IMR-90 (cell line): ENCODE measurements around the gene ITIH6. TPM values are rescaled to one million over a fixed set of nuclear protein-coding genes. Genes with fewer than 3 reads are reported as not detected.

Experiments
- ATAC-seq: fragments of 200-7000 bp; cut with Tn5 transposase; 2 replicates; pipeline ENCODE4 v1.9.1; 2020; ENCODE audit warnings: low read depth, mild to moderate bottlenecking, moderate library complexity
- BruUV-seq: library from RNA; stranded (reverse); fragments of 400-500 nt; replicated peaks from 2 replicates; lab custom pipeline; 2021; lab: Mats Ljungman, UMichigan
- CTCF ChIA-PET: fragments of 300-600 bp; formaldehyde crosslinking; extraction: SDS; loops from one replicate; lab custom pipeline; 2021; ENCODE audit warnings: antibody characterized with exemption; lab: Yijun Ruan, JAX
- POLR2A ChIA-PET: fragments of 300-600 bp; sonication (Branson Sonifier 250); formaldehyde crosslinking; loops from one replicate; lab custom pipeline; 2022; ENCODE audit warnings: antibody characterized with exemption; ENCODE audit not compliant: unreplicated experiment; lab: Charles Lee
- DNase-seq: peaks from one replicate; pipeline ENCODE4 v3.0.0; 2013
- H2AFZ ChIP-seq: replicated peaks from 2 replicates; pipeline ENCODE3; 2013; ENCODE audit warnings: low read length, mild to moderate bottlenecking; ENCODE audit not compliant: poor library complexity
- H2AK5ac ChIP-seq: 2 replicates; pipeline ENCODE4 v1.6.1; 2013; ENCODE audit warnings: low read depth, low read length, inconsistent platforms
- H2AK9ac ChIP-seq: replicated peaks from 2 replicates; pipeline ENCODE3; 2013; ENCODE audit warnings: mild to moderate bottlenecking, low read depth, low read length, moderate library complexity; ENCODE audit not compliant: poor library complexity
- H2BK120ac ChIP-seq: 2 replicates; pipeline ENCODE4 v1.6.1; 2013; ENCODE audit warnings: low read depth, low read length, inconsistent platforms
- H2BK15ac ChIP-seq: 3 replicates; pipeline ENCODE4 v1.6.1; 2013; ENCODE audit warnings: low read depth, low read length, inconsistent platforms
- H2BK20ac ChIP-seq: 2 replicates; pipeline ENCODE4 v1.6.1; 2013; ENCODE audit warnings: low read depth, mild to moderate bottlenecking, inconsistent platforms, low read length, moderate library complexity
- H2BK5ac ChIP-seq: 2 replicates; pipeline ENCODE4 v1.6.1; 2013; ENCODE audit warnings: mild to moderate bottlenecking, low read depth, low read length, inconsistent platforms; ENCODE audit not compliant: poor library complexity, severe bottlenecking
- H3K14ac ChIP-seq: replicated peaks from 2 replicates; pipeline ENCODE4 v1.6.1; 2013; ENCODE audit warnings: low read depth, low read length, inconsistent platforms
- H3K18ac ChIP-seq: 2 replicates; pipeline ENCODE4 v1.6.1; 2013; ENCODE audit warnings: low read depth, low read length, control low read depth
- H3K23ac ChIP-seq: 2 replicates; pipeline ENCODE4 v1.6.1; 2013; ENCODE audit warnings: low read depth, low read length, inconsistent platforms
- H3K27ac ChIP-seq: 2 replicates; pipeline ENCODE4 v1.5.1; 2013; ENCODE audit warnings: mild to moderate bottlenecking, control low read depth, low read length; ENCODE audit not compliant: insufficient read depth
- H3K27me3 ChIP-seq: 2 replicates; pipeline ENCODE4 v1.6.1; 2013; ENCODE audit warnings: low read length; ENCODE audit not compliant: control insufficient read depth, insufficient read depth
- H3K36me3 ChIP-seq: 2 replicates; pipeline ENCODE4 v1.6.1; 2013; ENCODE audit warnings: low read length, mixed read lengths; ENCODE audit not compliant: control insufficient read depth, insufficient read depth
- H3K4ac ChIP-seq: 2 replicates; pipeline ENCODE4 v1.6.1; 2013; ENCODE audit warnings: low read depth, low read length, inconsistent platforms
- H3K4me1 ChIP-seq: 2 replicates; pipeline ENCODE4 v1.6.1; 2013; ENCODE audit warnings: low read length, mixed read lengths; ENCODE audit not compliant: control insufficient read depth, insufficient read depth
- H3K4me2 ChIP-seq: 2 replicates; pipeline ENCODE4 v1.6.1; 2013; ENCODE audit warnings: low read depth, mild to moderate bottlenecking, control low read depth, low read length, moderate library complexity
- H3K4me3 ChIP-seq: 2 replicates; pipeline ENCODE4 v1.5.1; 2013; ENCODE audit warnings: low read depth, mild to moderate bottlenecking, control low read depth, low read length, moderate library complexity; ENCODE audit not compliant: insufficient read depth
- H3K56ac ChIP-seq: 2 replicates; pipeline ENCODE4 v1.6.1; 2013; ENCODE audit warnings: low read length, inconsistent platforms; ENCODE audit not compliant: insufficient read depth; ENCODE audit errors: extremely low read depth
- H3K79me1 ChIP-seq, 2 experiments: 2 replicates each; pipeline ENCODE4 v1.6.1; 2013; ENCODE audit warnings: low read length in 2 of 2, inconsistent platforms in 1 of 2, low read depth in 1 of 2
- H3K9ac ChIP-seq: 2 replicates; pipeline ENCODE4 v1.6.1; 2013; ENCODE audit warnings: low read depth, low read length, control low read depth
- H3K9me1 ChIP-seq: 2 replicates; pipeline ENCODE4 v1.6.1; 2013; ENCODE audit warnings: low read length, inconsistent platforms; ENCODE audit not compliant: insufficient read depth
- H3K9me3 ChIP-seq: 2 replicates; pipeline ENCODE4 v1.6.1; 2013; ENCODE audit warnings: low read length; ENCODE audit not compliant: control insufficient read depth, insufficient read depth
- H4K20me1 ChIP-seq: 2 replicates; pipeline ENCODE4 v1.6.1; 2013; ENCODE audit warnings: low read length, inconsistent platforms; ENCODE audit not compliant: insufficient read depth
- H4K5ac ChIP-seq: 2 replicates; pipeline ENCODE4 v1.6.1; 2013; ENCODE audit warnings: mild to moderate bottlenecking, low read depth, low read length, control low read depth
- H4K8ac ChIP-seq, 2 experiments: 2 replicates each; pipeline ENCODE4 v1.6.1; 2013; ENCODE audit warnings: low read depth in 2 of 2, low read length in 2 of 2, control low read depth in 1 of 2, inconsistent platforms in 1 of 2
- H4K91ac ChIP-seq: 2 replicates; pipeline ENCODE4 v1.6.1; 2013; ENCODE audit warnings: low read depth, low read length, inconsistent platforms; ENCODE audit not compliant: insufficient read depth
- BHLHE40 ChIP-seq: fragments of 150-350 bp; IDR thresholded peaks from 2 replicates; pipeline ENCODE4 v1.6.1; 2016; ENCODE audit warnings: mild to moderate bottlenecking, low read depth, low read length
- CEBPB ChIP-seq: IDR thresholded peaks from 2 replicates; pipeline ENCODE4 v1.6.1; 2012; ENCODE audit warnings: low read depth, low read length, improper control_type of control experiment
- CHD1 ChIP-seq: IDR thresholded peaks from 2 replicates; pipeline ENCODE4 v1.6.1; 2012; ENCODE audit warnings: low read depth, low read length, improper control_type of control experiment
- MXI1 ChIP-seq: IDR thresholded peaks from 2 replicates; pipeline ENCODE4 v1.6.1; 2012; ENCODE audit warnings: low read depth, mild to moderate bottlenecking, low read length, moderate library complexity, borderline replicate concordance
- POLR2A ChIP-seq: IDR thresholded peaks from 2 replicates; pipeline ENCODE4 v1.6.1; 2012; ENCODE audit warnings: mild to moderate bottlenecking, low read depth, low read length
- RAD21 ChIP-seq: IDR thresholded peaks from 2 replicates; pipeline ENCODE4 v1.6.1; 2012; ENCODE audit warnings: low read length, improper control_type of control experiment
- RFX5 ChIP-seq: IDR thresholded peaks from 2 replicates; pipeline ENCODE4 v1.8.0; 2012; ENCODE audit warnings: low read depth, mild to moderate bottlenecking, low read length, moderate library complexity
- SMC3 ChIP-seq: fragments of 150-350 bp; IDR thresholded peaks from 2 replicates; pipeline ENCODE4 v1.6.1; 2016; ENCODE audit warnings: low read depth, mild to moderate bottlenecking, antibody characterized with exemption, low read length, moderate library complexity
- WGBS, 2 experiments: methylation state at CpG; one replicate each; pipeline versions ENCODE4 v1.1.5 to v1.1.7; 2013; ENCODE audit warnings: missing lambda C conversion rate in 2 of 2; ENCODE audit not compliant: insufficient read length in 1 of 2; ENCODE audit errors: extremely low coverage in 2 of 2; 5-methylcytosine and 5-hydroxymethylcytosine counted together
- dilution Hi-C: fragments of 300-500 bp; cut with HindIII; formaldehyde crosslinking; loops from one replicate; pipeline ENCODE4 v1.14.3; 2018; ENCODE audit warnings: low sequenced_read_pairs; ENCODE audit not compliant: unreplicated experiment
- in situ Hi-C: fragments of 300-500 bp; cut with MboI; formaldehyde crosslinking; loops from 3 replicates; pipeline ENCODE4 v1.14.3; 2019; ENCODE audit warnings: low sequenced_read_pairs, inconsistent platforms, mixed read lengths
- intact Hi-C: fragments of 100-400 bp; cut with micrococcal nuclease; formaldehyde crosslinking; loops from 2 replicates; pipeline ENCODE4 v1.10.0; 2022
- polyA plus RNA-seq, 3 experiments: library from polyadenylated mRNA; depleted of rRNA; stranded (reverse); fragments of >200 nt; gene quantifications; 2 replicates each; pipeline ENCODE4 v1.2.3, GENCODE V29; 2012; ENCODE audit warnings: low replicate concordance in 1 of 3
- total RNA-seq: library from RNA; depleted of rRNA; stranded (reverse); fragments of >200 nt; gene quantifications from 2 replicates; pipeline ENCODE4 v1.2.3, GENCODE V29; 2012
- TF ChIP-seq, protein P1 (sequence below): fragments of 150-350 bp; IDR thresholded peaks from 2 replicates; pipeline ENCODE4 v1.6.1; 2016; ENCODE audit warnings: low read depth, mild to moderate bottlenecking, low read length, moderate library complexity, borderline replicate concordance
- TF ChIP-seq, protein P2 (sequence below): fragments of 150-350 bp; IDR thresholded peaks from 2 replicates; pipeline ENCODE4 v1.6.1; 2017; ENCODE audit warnings: mild to moderate bottlenecking, antibody characterized with exemption, low read length, low read depth

Gene ITIH6
- total and polyA plus RNA-seq, 2 of the 4 experiments (the other 2 are of a cell fraction), result not detected

DNA sequence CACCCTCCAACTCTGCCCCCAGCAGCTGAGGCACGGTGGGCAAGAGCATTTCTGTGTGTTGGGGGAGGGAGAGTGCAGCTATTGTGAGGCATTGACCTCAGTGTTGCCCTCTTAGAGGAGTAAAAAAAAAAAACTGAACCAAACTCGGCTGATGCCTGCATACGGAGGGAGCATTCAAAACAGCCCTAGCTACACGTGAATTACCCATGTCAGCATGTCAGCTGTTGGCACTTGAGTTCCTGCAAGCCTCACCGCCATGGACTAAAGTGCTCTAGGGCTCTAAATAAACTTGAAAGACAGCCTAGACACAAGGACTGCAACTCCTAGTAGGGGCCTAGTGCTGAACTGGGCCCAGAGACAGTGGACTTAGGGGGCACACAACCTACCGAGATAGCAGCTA is 22.0 kb downstream of the ITIH6 start:
- no peak overlapping the region for H4K8ac ChIP-seq
- H3K4me3 ChIP-seq, result no peak overlapping the region
- no peak overlapping the region for H2BK120ac ChIP-seq
- no peaks in the 10 kb centered on the region for H3K9me3 ChIP-seq
- H3K27ac ChIP-seq, result no peak overlapping the region
- dilution Hi-C loops, result no loop called here
- no peaks in the 10 kb centered on the region; the same call in 1 of the 2 replicates for H3K27me3 ChIP-seq
- H3K4ac ChIP-seq, result no peak overlapping the region
- no peak overlapping the region for H2BK15ac ChIP-seq
- intact Hi-C loops, result no loop called here
- H3K79me1 ChIP-seq, result no peaks in the 10 kb centered on the region
- WGBS, 2 experiments, result 33% methylated on average over 1 of the region's 6 CpGs; no CpG with 5 or more reads in 1 of the 2 experiments
- H2AK9ac ChIP-seq, result no peak overlapping the region
- no peaks in the 10 kb centered on the region for H3K36me3 ChIP-seq
- TF ChIP-seq CHD1 (no peak), RFX5 (no peak), POLR2A (no peak), RAD21 (no peak), MXI1 (no peak), CEBPB (no peak), SMC3 (no peak), BHLHE40 (no peak)
- TF ChIP-seq, protein P1, sequence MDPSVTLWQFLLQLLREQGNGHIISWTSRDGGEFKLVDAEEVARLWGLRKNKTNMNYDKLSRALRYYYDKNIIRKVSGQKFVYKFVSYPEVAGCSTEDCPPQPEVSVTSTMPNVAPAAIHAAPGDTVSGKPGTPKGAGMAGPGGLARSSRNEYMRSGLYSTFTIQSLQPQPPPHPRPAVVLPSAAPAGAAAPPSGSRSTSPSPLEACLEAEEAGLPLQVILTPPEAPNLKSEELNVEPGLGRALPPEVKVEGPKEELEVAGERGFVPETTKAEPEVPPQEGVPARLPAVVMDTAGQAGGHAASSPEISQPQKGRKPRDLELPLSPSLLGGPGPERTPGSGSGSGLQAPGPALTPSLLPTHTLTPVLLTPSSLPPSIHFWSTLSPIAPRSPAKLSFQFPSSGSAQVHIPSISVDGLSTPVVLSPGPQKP, result no peak
- TF ChIP-seq, protein P2, sequence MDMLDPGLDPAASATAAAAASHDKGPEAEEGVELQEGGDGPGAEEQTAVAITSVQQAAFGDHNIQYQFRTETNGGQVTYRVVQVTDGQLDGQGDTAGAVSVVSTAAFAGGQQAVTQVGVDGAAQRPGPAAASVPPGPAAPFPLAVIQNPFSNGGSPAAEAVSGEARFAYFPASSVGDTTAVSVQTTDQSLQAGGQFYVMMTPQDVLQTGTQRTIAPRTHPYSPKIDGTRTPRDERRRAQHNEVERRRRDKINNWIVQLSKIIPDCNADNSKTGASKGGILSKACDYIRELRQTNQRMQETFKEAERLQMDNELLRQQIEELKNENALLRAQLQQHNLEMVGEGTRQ, result no peak
- no peak overlapping the region for H3K56ac ChIP-seq
- H2AK5ac ChIP-seq, result no peak overlapping the region
- H2BK5ac ChIP-seq, result no peak overlapping the region
- in situ Hi-C loops, result no loop called here
- CTCF ChIA-PET, result no interaction called here
- POLR2A ChIA-PET, result no interaction called here
- H3K9ac ChIP-seq, result no peak overlapping the region
- no peaks in the 10 kb centered on the region for H3K4me1 ChIP-seq
- ATAC-seq (no peak), DNase-seq (no peak)
- no peaks in the 10 kb centered on the region for H4K20me1 ChIP-seq
- no peak overlapping the region for H4K91ac ChIP-seq
- no peaks in the 10 kb centered on the region for H3K9me1 ChIP-seq
- H3K4me2 ChIP-seq, result no peak overlapping the region
- no peak overlapping the region for H2AFZ ChIP-seq
- no peak overlapping the region for H3K18ac ChIP-seq
- no peak overlapping the region for H4K5ac ChIP-seq
- no peak overlapping the region for H3K23ac ChIP-seq
- BruUV-seq, result no TSS peak
- no peak overlapping the region for H2BK20ac ChIP-seq
- no peak overlapping the region for H3K14ac ChIP-seq
